NCI-H1436 (cell line): ENCODE measurements around the gene TSPOAP1.

ENCODE experiments used
- DNase-seq: peaks from one replicate; lab custom pipeline; 2025; lab: John Stamatoyannopoulos, UW

The TSPOAP1 gene

GRCh38 chr17:58327363-58328194 lies 1.0 kb downstream of the TSPOAP1 start:
- no peak for DNase-seq

DNA sequence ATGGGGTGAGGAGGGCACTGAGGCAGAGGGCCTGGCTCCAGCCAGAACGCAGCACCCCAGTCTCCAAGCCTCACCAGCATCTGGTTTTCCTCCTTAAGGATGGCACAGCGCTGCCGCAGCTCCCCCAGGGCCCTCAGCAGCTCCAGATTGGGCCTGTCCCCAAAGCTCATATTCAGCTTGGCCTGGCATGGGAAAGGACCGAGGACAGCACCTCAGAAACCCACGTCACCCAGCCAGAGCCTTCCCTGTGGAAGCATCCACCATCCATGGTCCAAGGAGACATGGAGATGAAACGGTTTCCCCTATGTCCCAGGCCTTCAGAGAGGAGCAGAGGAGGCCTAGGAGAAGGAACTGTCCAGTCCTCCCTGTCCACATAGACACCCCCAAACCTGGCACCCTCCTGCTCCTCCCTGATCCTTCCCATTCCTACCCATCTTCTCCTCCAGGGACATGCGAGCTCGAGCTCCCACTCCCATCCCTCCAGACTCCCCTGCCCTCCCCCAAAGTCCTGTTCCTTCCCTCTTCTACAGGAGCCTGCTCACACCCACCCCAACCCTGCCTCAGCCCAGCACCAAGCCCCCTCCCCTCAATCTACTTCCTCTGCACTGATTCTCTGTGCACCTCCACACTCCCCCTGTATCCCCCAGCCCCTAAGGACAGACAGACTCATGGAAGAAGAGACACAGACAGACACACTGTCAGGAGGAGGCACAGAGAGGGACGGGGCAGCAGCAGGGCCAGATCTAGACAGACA lies 1.8 kb downstream of the TSPOAP1 start:
- no peak for DNase-seq

DNA sequence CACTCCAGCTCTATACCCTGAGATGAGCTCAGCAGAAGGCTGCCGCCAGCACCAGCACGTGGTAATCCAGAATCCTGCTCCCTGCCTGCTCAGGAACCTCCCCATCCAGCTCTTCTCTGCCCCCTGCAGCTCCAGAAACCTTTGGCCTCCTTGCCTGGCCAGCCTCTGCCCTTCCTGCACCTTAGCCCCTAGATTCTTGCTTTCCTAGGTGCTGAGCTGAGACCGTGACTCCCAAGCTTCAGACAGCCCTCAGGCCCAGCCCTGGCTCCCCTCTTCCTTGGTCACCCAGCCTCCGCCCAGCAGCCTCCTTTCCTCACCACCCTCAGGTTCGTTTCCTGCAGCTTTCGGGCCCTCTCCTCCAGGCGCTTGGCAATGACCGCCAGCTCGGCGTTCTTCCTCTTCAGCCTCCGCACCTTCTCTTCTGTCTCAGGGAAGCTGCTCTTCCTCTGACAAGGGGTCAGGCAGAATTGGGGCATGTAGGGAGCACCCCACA lies 2.6 kb downstream of the TSPOAP1 start:
- no peak for DNase-seq

DNA sequence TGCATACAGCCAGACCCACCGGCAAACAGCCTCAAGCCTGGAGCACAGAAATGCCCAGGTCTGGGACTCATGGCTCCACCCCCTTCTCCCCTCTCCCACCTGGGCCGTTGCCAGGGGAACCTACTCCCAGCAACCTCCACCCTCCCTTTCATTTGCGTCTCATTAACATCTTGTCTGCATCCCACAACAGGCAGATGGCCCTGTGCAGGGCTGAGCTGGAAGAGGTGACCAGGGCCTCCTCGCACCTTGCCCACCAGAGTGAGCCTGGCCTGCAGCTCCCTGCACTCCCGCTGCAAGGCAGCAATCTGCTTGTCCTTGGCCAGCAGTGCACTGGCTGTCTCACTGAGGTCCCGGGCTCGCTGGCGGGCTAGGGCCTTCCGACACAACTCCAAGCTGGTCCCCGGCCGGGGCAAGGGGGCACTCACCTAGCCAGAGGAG lies 3.3 kb downstream of the TSPOAP1 start:
- peak; percentile 80 for DNase-seq

DNA sequence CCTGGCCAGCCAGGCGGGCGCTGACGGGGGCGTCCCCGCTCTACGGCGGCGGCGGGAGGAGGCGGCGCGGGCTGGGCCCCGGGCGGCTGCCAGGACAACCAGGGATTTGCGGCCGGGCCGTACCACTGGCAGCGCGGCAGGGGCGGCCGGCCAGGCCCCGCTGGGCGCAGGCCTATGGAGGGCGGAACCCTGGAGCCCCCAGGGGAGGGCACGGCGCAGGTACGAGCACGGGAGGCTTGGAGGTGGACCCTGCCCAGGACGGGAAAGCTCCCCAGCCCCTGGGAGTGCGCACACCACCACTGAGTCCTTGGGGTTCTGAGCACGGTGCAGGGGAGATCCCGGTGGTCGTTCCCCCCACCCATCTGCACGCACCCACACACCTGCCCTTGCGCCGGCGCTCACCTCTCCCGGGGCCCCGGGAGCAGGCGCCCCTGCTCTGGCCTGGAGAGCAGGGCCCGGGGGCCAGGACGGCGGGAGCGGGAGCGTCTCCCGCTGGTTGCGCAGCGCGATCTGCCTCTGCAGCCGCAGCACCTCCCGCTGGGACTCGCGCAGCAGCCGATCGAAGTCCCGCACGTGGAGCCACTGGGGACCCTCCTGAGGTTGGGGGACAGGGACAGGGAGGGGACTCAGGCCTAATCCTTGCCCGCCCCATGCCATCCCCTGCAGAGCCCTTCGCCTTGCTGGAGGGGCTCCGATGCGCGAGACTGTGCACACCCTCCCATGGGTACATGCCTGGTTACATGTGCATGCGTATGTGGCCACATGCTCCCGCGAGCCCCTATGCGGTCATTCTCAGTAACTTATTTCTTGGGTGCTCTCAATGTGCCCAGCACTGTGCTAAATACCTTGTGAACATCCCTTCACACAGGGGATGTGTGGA lies 3.9 kb downstream of the TSPOAP1 start:
- DNase-seq: peak; percentile 67

DNA sequence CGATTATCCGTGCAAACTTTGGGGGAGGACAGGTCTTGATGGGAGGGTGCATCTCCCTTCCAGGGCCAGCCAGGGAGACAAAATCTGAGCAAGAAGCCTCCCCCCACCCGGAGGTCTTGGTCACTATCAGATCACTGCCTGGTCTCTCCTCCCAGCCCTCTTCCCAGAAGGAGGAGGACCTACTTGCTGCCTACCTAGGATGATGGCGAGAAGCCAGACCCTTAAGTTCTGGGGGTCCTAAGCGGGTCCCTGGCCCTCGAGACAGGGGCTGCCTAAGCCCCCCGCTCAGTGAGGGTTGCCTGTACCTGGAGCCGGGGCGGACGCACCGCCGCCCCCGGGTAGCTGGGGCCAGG lies 4.6 kb downstream of the TSPOAP1 start:
- no peak for DNase-seq

DNA sequence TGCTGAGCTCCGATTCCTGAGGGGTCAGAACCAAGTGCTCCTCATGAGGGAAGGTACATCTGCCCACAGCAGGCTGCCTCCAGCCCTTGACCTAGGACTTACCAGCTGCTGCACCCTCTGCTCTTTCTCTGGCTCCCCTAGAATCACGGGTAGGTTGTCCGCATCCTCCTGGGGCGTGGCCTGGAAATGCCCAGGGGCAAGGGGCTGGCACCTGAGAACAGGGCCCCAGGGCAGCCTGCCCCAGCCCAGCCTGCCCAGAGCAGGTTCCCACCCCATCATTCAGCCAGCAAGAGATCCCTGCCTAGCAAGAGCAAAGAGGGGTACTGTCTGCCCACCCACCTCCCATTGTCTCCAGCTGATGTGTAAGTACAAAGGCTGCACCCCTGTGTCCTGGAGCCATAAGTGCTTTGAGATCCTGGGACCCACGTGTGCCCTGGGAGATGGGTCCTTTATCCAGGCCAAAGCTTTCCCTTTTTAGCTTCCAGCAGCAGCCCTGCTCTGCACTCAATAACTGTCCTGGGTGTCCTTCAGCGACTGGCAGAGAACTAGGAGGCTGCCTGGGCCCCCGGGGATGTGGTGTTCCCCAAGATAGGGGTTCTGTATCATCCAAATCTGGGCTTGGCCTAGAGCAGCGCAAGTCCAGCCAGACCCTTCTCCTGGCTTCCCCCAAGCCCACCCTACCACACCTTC lies 5.1 kb downstream of the TSPOAP1 start:
- no peak for DNase-seq

GRCh38 chr17:58322581-58323185 lies 5.9 kb downstream of the TSPOAP1 start:
- no peak for DNase-seq

GRCh38 chr17:58321571-58322525 lies 6.7 kb downstream of the TSPOAP1 start:
- DNase-seq: no peak

DNA sequence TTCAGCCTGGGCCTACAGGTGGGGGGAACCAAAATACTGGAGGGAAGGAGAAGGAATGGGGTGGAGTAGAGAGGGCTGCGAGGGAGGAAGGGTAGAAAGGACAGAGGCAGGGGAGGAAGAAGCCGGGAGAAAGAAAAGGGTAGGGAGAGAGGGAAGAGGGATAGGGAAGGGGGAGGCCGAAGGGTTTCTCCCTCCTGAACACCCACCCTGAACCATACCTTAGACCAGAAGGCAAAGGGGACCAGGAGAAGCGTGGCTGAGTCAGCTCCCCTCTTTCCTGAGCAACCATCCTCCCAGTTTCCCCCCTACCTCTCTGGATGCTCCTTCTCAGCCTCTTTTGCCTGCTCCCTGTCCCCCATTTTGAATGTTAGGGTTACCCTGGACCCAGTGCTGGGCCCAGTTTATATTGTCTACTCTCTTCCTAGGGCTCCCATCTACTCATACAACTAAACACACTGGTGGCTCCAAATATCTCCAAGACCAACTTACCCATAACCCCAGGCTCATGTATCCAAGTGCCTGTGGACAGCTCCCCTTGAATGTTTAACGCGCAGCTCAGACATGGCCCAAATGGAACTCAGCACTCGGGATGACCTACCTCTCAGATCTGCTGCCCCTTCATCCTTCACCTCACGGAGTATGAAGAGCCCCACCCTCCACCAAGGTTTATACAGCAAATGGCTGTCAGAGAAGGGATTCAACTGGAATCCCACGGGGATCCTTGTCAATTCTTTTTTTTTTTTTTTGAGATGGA lies 7.8 kb downstream of the TSPOAP1 start:
- no peak for DNase-seq

- no peak for DNase-seq
These were observed 8.4 kb downstream of the TSPOAP1 start for GRCh38 chr17:58320163-58320558.

DNA sequence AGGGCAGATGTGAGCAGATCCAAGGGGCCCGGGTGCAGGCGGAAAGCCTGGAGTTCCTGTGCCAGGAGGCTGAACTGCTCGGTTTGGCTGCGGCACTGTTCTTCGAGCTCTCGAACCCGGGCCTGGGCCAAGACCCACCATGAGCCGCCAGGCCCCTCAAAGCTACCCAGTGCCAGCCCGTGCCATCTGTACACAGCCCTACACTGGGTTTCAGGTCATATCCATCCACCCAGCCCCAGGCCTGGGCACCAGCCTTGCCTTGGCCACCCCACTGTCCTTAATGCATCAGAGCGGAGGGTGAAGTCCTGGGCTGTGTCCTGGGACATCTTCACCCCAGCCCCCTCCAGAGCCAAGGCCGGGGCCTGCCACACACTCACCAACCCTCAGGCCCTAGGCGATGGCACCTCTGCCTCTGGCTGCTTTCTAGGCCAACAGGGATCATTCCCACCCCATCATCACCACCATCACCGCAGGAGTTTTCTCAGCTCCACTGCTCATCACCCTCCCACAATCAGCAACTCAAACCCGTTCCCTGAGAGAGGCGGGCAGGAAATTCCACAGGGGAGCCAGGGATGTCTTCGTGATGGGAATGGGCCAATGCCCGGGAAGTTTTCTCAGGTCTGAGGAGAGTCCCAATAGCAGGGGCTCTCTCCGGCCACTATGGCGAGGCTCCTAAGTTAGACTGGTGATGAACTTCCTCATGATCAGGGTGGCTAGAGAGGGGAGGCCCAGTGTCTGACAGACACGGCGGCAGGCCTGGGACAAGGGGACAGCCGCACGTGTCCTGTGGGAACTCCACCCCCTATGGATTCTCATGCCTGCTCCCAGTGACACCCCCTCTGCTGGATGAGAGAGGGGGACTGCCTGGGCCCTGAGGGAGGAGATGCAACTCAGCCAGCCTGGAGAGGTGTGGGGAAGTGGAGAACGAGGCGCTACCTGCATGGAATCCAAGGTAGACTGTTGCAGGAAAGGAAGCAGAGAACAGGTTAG lies 9.1 kb downstream of the TSPOAP1 start:
- DNase-seq: no peak

GRCh38 chr17:58318627-58319172 lies 9.9 kb downstream of the TSPOAP1 start:
- no peak for DNase-seq

DNA sequence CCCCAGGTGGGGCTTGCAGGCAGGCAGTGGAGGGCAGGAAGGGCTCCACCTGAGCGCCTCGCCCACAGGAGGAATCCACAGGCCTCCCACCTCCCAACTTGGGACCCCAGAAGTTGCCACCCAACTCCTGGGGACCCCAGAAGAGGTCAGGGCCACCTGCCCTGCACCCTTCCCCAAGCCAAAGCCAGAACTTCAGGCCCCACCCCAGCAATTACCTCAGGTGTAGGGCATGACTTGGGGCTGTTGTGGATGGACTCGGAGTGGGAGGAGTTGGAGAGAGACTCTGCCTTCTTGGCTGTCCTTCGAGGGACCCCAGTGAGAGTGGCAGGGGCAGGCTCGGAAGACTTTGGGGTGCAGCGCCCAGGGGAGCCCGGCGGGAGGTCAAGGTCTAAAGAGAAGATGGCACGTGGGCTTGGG lies 10.5 kb downstream of the TSPOAP1 start:
- DNase-seq: no peak

DNA sequence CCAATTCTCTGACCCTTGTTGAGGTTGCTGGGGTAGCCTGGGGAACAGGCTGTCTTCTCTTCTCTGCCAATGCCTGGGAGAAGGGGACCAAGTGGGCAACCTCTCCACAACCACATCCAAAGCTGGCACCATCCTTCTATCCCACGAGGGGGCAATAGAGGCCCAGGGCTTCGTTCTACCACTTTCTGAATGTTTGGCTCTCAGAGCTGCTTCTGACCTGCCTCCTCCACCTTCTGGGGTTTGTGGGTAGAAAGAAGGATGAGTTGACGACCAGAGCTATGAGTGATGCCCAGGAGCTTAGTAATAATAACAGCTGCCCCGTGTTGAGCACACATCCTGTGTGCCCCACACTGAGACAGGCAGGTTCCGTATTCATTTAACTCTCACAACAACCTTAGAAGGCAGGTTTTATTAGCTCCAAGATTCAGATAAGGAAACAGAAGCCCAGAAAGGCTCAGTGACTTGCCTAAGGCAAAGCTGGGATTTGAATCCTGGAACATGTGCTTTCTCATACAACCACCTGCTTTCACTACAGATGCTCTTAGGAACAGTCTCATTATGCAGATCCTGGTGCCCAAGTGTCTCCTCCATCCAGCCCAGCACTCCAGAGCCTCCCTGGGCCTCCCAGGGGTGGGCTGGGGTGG lies 11.1 kb downstream of the TSPOAP1 start:
- peak; percentile 56 for DNase-seq

GRCh38 chr17:58316260-58316960 lies 12.2 kb downstream of the TSPOAP1 start:
- DNase-seq: no peak

DNA sequence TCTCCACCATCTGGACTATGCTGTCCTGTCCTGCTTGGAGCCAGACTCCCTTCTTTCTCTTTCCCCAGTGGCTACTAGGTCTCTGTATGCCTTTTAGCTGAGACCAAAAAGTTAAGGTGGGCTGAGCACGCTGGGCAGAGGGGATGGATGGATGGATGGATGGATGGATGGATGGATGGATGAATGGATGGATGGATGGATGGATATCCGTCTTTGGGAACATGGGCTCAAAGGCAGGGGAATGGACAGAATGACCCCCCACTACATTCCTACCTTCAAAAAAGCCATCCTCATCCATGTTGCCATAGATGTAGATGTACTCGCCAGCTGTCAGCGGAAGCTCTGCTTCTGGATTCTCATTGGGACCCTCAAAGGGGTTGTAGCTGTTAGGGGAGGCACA lies 12.8 kb downstream of the TSPOAP1 start:
- DNase-seq: no peak
